HFFc6 (cell line): ENCODE data around the gene KDELR3. TPM values are rescaled to one million over a fixed set of nuclear protein-coding genes. Genes with fewer than 3 reads are reported as not detected.

Experiments
- DNase-seq: peaks from one replicate; pipeline ENCODE4 v3.0.0-alpha.2; 2018
- H3K27ac Mint-ChIP-seq: 2 replicates; pipeline ENCODE4 v1.8.0; 2020; ENCODE audit warnings: mild to moderate bottlenecking, mixed read lengths
- H3K27me3 Mint-ChIP-seq: 2 replicates; pipeline ENCODE4 v1.8.0; 2021; ENCODE audit warnings: mild to moderate bottlenecking, moderate library complexity, mixed read lengths; ENCODE audit not compliant: insufficient read depth
- H3K36me3 Mint-ChIP-seq: 2 replicates; pipeline ENCODE4 v1.8.0; 2021; ENCODE audit warnings: low read depth, mixed read lengths
- H3K4me1 Mint-ChIP-seq: 2 replicates; pipeline ENCODE4 v1.8.0; 2020; ENCODE audit warnings: low read depth, mixed read lengths
- H3K4me3 Mint-ChIP-seq: 2 replicates; pipeline ENCODE4 v1.8.0; 2020; ENCODE audit warnings: mild to moderate bottlenecking, moderate library complexity, mixed read lengths
- H3K9me3 Mint-ChIP-seq: 2 replicates; pipeline ENCODE4 v1.8.0; 2020; ENCODE audit warnings: mild to moderate bottlenecking, mixed read lengths
- total RNA-seq, 6 experiments: library from RNA; stranded (reverse); fragmentation: NEBNext Ultra II Directional; extraction: Animal tissue kit (Norgen Biotek cat#: 25700); gene quantifications; 2 replicates in 1 of 6; 3 replicates in 5 of 6; pipeline ENCODE4 v1.2.3, GENCODE V29; 2021
- TF ChIP-seq, protein P1 (sequence below): fragments of 200-600 bp; sonication (generic); IDR thresholded peaks from 2 replicates; pipeline ENCODE4 v1.5.0; 2021; ENCODE audit warnings: antibody characterized with exemption, mild to moderate bottlenecking

KDELR3 gene
- total RNA-seq, 6 experiments from 2014 or later: 138 to 187 (median 172) TPM

DNA sequence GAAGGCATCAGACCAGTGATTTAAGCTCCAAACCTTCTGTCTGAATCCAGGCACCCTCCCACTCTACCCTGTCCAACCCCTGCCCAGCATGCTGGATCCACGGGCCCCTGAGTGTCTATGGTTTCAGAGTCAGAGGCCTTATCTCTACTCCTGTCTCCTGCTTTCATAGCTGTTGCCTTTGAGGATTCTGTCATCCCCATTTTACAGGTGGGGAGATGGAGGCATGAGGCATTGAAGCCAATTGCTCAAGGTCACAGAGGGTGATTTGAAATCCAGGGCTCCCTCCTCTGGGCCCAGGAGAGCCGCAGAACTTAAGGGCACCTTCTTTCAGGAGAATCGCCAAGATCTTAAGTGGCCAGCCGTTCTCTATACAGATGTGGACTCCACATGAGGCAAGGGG, 16.0 kb upstream of the KDELR3 start:
- TF ChIP-seq, protein P1, sequence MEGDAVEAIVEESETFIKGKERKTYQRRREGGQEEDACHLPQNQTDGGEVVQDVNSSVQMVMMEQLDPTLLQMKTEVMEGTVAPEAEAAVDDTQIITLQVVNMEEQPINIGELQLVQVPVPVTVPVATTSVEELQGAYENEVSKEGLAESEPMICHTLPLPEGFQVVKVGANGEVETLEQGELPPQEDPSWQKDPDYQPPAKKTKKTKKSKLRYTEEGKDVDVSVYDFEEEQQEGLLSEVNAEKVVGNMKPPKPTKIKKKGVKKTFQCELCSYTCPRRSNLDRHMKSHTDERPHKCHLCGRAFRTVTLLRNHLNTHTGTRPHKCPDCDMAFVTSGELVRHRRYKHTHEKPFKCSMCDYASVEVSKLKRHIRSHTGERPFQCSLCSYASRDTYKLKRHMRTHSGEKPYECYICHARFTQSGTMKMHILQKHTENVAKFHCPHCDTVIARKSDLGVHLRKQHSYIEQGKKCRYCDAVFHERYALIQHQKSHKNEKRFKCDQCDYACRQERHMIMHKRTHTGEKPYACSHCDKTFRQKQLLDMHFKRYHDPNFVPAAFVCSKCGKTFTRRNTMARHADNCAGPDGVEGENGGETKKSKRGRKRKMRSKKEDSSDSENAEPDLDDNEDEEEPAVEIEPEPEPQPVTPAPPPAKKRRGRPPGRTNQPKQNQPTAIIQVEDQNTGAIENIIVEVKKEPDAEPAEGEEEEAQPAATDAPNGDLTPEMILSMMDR: no peak
- no peak for DNase-seq
- H3K4me1 Mint-ChIP-seq: no peaks in the 10 kb centered on the region; the same call in 1 of the 2 replicates
- no peaks in the 10 kb centered on the region for H3K9me3 Mint-ChIP-seq
- H3K4me3 Mint-ChIP-seq: no peak overlapping the region
- no peaks in the 10 kb centered on the region for H3K36me3 Mint-ChIP-seq
- H3K27me3 Mint-ChIP-seq: peaks cover 51% of the 10 kb centered on the region
- no peak overlapping the region for H3K27ac Mint-ChIP-seq

DNA sequence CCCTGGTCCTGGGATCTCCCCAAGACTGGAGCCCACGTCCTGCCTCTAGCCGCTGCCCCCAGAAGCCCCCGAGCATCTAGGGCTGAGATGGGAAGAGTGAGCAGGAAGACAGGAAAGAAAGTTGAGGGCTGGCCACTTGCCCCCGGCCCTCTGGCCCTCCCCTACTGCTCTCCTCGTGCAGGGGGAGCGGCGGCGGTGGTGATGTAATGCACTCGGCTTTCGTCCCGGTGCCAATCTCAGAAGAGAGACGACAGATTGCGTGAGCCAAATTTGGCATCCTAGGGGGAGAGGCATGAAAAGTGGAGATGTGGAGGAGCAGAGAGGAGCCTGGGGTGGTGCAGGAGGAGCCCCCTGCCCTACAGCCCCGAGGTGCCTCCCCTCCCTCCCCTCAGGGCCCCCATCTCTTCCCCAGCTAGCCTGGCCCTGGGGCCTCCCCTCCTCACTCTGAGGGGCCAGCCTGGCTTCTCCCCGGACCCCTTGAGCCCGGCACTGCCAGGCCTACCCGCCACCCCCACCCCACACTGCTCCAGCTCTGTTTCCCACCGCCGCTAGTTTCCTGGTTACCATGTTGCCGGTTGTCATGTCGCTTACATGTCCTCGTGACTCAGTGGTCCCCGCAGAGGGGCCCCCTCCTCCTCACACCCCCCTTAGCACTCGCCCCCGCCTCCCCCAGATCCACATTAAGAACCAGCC, 15.4 kb upstream of the KDELR3 start:
- no peak overlapping the region for H3K27ac Mint-ChIP-seq
- DNase-seq: no peak
- H3K27me3 Mint-ChIP-seq: peaks cover 56% of the 10 kb centered on the region
- TF ChIP-seq, protein P1: no peak
- no peak overlapping the region for H3K4me3 Mint-ChIP-seq
- H3K9me3 Mint-ChIP-seq: no peaks in the 10 kb centered on the region
- H3K36me3 Mint-ChIP-seq: no peaks in the 10 kb centered on the region
- no peaks in the 10 kb centered on the region; the same call in 1 of the 2 replicates for H3K4me1 Mint-ChIP-seq

DNA sequence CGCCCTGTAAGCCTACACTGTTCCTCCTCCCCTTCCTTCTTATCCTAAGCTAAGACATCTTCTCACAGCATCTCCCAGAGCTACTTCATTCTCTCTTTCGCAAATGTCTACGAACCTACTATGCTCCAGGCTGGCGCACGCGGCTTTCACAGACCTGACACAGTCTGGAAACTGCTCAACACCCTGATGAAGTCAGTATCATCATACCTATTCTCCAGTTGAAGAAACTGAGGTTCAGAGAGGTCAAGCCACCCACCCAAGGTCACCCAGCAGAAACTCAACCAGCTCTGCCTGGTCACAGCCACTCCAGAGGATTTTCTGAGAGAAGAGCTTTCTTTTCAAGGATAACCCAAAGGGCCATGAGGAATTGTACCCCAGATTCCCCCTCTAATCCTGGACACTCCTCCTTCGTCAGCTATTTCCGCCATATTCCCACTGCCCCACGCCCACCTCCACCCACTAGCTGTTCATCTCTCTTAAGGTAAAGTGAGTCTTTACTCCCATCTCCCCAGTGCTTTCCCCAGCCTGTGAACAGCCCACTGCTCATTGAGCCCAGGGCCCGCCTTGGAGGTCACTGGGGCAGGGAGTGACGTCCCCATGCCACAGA, 14.7 kb upstream of the KDELR3 start:
- no peaks in the 10 kb centered on the region for H3K36me3 Mint-ChIP-seq
- H3K27me3 Mint-ChIP-seq: peaks cover 61% of the 10 kb centered on the region
- no peak overlapping the region for H3K4me3 Mint-ChIP-seq
- TF ChIP-seq, protein P1: no peak
- no peak for DNase-seq
- H3K27ac Mint-ChIP-seq: no peak overlapping the region
- H3K4me1 Mint-ChIP-seq: no peaks in the 10 kb centered on the region; the same call in 1 of the 2 replicates
- H3K9me3 Mint-ChIP-seq: no peaks in the 10 kb centered on the region

DNA sequence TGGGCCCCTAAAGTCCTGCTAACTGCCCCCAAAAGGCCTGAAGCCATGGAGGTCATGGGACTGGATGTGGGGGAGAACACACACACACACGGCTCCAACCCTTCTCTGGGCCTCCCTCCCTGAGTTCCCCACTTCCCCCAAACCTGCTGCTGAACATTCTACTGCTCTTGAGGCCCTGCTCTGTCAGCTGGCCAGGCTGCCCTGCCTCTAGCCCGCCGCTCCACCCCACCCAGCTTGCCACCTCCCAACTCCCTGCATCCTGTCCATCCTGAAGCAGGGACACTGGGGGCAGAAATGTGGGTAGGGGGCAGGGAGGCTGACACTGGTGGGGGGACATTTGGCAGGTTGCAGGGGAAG, 13.9 kb upstream of the KDELR3 start:
- peaks cover 68% of the 10 kb centered on the region for H3K27me3 Mint-ChIP-seq
- TF ChIP-seq, protein P1: no peak
- H3K9me3 Mint-ChIP-seq: no peaks in the 10 kb centered on the region
- H3K36me3 Mint-ChIP-seq: no peaks in the 10 kb centered on the region
- no peak overlapping the region for H3K27ac Mint-ChIP-seq
- H3K4me3 Mint-ChIP-seq: no peak overlapping the region
- DNase-seq: no peak
- no peaks in the 10 kb centered on the region; the same call in 1 of the 2 replicates for H3K4me1 Mint-ChIP-seq

DNA sequence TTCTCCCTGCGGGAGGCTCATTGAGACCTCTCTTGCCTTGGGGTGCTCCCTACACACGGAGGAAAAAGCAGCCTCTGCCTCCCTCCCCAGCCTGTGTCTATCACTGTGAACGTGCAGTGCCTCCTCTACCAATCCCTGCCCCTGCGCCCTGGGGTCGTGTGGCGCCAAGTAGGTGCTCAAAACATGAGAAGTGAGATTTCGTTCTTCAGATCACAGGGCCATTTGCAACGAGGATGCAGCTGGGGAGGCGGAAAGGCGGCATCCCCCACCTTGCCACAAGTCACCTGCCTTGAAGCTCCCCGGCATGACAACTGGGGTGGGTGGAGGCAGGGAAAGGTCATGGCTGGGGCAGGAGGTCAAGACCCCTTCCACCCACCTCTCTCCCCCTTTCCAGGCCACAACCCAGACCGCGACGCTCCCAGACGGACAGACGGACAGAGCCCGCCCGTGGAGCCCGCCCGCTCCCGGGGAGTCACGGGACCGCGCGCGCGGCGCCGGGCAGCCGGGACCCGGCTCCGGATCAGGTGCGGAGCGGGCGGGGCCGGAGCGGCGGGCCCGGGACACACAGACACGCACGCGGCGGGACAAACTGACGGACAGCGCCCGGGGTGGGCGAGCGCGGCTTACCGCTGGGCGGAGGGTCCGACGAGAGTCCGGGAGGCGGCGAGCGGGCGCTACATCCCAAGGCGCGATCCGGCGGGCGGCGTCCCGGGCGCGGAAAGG, 13.4 kb upstream of the KDELR3 start:
- TF ChIP-seq, protein P1: no peak
- Mint-ChIP-seq H3K36me3 (no peaks in the 10 kb centered on the region), H3K9me3 (no peaks in the 10 kb centered on the region), H3K4me1 (no peaks in the 10 kb centered on the region; the same call in 1 of the 2 replicates), H3K27ac (no peak overlapping the region), H3K4me3 (no peak overlapping the region), H3K27me3 (peaks cover 72% of the 10 kb centered on the region)
- no peak for DNase-seq
